GM12872 (cell line): ENCODE measurements around the gene PIK3R5.

Experiments
- TF ChIP-seq, protein P1 (sequence below): IDR thresholded peaks from 3 replicates; pipeline ENCODE4 v1.5.1; 2011; ENCODE audit warnings: low read depth, mild to moderate bottlenecking, low read length, moderate library complexity; ENCODE audit not compliant: insufficient read depth

PIK3R5 gene

GRCh38 chr17:8841844-8842243 is 123.7 kb downstream of the PIK3R5 start:
- TF ChIP-seq, protein P1, sequence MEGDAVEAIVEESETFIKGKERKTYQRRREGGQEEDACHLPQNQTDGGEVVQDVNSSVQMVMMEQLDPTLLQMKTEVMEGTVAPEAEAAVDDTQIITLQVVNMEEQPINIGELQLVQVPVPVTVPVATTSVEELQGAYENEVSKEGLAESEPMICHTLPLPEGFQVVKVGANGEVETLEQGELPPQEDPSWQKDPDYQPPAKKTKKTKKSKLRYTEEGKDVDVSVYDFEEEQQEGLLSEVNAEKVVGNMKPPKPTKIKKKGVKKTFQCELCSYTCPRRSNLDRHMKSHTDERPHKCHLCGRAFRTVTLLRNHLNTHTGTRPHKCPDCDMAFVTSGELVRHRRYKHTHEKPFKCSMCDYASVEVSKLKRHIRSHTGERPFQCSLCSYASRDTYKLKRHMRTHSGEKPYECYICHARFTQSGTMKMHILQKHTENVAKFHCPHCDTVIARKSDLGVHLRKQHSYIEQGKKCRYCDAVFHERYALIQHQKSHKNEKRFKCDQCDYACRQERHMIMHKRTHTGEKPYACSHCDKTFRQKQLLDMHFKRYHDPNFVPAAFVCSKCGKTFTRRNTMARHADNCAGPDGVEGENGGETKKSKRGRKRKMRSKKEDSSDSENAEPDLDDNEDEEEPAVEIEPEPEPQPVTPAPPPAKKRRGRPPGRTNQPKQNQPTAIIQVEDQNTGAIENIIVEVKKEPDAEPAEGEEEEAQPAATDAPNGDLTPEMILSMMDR, result no peak

DNA sequence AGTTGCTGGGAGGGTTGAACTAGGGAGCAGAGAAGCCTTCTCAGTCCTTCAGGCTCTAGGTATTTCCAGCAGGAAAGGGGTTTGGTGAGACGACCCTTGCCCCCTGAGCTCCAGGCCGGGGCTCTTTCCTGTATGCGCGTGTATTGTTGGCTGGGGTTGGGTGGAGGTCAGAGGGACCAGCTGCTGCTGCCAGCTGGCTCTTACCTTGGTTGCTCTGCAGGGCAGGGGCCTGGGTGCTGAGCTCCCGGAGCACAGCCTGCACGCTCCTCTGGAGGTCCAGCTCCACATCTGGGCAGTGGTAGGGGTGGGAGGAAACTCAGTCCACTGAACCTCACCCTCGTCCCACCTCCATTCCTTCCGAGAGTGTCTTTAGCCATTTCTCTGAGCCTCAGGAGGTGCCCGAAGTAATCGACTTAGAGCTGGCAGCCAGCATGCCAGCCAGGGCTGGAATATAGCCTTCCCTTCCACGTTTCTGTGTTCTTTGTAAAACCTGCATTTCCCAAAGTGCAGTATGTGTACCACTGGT is 126.0 kb downstream of the PIK3R5 start:
- TF ChIP-seq, protein P1, result no peak

- TF ChIP-seq, protein P1, result no peak
These were observed 126.9 kb downstream of the PIK3R5 start for GRCh38 chr17:8838551-8839095.

DNA sequence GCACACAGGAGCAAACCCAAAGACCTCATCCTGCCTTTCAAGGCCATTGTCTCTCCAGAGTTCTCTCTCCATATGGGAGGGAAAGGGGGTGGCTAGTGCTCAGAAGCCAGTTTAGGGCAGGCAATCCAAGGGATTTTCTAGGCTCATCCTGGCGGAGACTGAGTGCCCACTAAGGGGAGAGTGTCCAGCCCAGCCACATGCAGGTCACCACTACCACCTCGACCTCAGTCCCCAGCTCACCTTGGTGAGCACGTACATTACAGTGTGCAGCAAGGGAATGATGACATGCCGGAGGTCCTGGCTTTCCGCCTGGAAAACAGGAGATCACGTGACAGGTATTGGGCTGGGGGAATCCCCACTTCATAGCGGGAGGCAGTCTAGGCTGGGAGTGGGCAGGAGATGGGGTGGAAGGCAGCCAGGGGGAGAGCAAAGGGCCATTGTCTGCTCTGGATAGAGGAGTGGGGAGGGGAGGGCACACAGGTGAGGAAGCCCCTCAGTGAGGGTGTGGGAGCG is 127.9 kb downstream of the PIK3R5 start:
- TF ChIP-seq, protein P1, result no peak

GRCh38 chr17:8836821-8837562 is 128.5 kb downstream of the PIK3R5 start:
- TF ChIP-seq, protein P1, result no peak

- TF ChIP-seq, protein P1, result no peak
These were observed 129.7 kb downstream of the PIK3R5 start for GRCh38 chr17:8835631-8836364.

DNA sequence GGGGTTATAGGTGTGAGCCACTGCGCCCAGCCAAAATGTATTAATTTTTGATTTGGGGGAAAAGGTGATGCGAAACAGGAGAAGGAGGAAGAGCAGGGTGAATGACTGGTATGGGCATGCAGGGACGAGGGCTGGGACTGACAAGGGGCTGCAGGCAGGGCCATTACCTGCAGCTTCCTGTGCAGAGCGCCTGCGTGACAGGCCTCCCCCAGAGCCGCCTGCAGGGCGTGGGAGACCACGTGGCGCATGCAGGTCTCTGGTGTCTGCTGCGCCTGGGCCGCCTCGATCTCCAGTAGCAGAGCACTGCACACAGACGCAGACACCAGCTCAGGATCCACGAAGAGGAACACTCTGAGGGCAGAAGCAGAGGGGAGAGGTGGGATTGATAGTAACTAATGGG is 130.4 kb downstream of the PIK3R5 start:
- TF ChIP-seq, protein P1, result no peak
